ENCODE measurements around the gene MBD5. TPM values are rescaled to one million over a fixed set of nuclear protein-coding genes. Genes with fewer than 3 reads are reported as not detected.

Gene MBD5
- total and polyA plus RNA-seq, 2 donors (not counting 1 experiment from before 2014, with no cell fraction given), result 10.9 to 69.7 TPM

GRCh38 chr2:148519013-148519412 is 498.1 kb downstream of the MBD5 start:
- Mint-ChIP-seq H3K27ac (no peak overlapping the region), H3K4me3 (no peak overlapping the region), H3K4me1 (no peaks in the 10 kb centered on the region), H3K9me3 (ENCODE audit: insufficient read depth) (no peaks in the 10 kb centered on the region), H3K27me3 (no peaks in the 10 kb centered on the region)
- Histone ChIP-seq H3K27ac (ENCODE audit: low read length in 2 of 2) (no peak overlapping the region), H3K79me2 (ENCODE audit: control insufficient read depth, insufficient read depth, low read length) (no peaks in the 10 kb centered on the region), H3K4me2 (replicated peaks; ENCODE audit: low read depth, low read length, poor library complexity, severe bottlenecking) (no peak overlapping the region), H3K9me3 (ENCODE audit: control extremely low read depth in 1 of 3, control insufficient read depth in 2 of 3, insufficient read depth in 1 of 3, low read length in 2 of 3) (no peaks in the 10 kb centered on the region), H3K36me3 (replicated peaks in 1 of 2; ENCODE audit: control extremely low read depth in 1 of 2, control insufficient read depth in 1 of 2, extremely low read depth in 1 of 2, insufficient read depth in 2 of 2, low read length in 1 of 2) (no peaks in the 10 kb centered on the region), H3K4me1 (ENCODE audit: control insufficient read depth in 2 of 2, insufficient read depth in 2 of 2, low read length in 2 of 2) (no peaks in the 10 kb centered on the region), H3K4me3 (ENCODE audit: control extremely low read depth in 1 of 5, extremely low read depth in 1 of 5, insufficient read depth in 1 of 5, low read depth in 2 of 5, low read length in 4 of 5) (no peak overlapping the region), H2AFZ (ENCODE audit: insufficient read depth, low read depth, low read length, poor library complexity, severe bottlenecking) (no peak overlapping the region), H4K20me1 (ENCODE audit: control insufficient read depth, insufficient read depth, low read length, poor library complexity, severe bottlenecking) (no peaks in the 10 kb centered on the region), H3K27me3 (replicated peaks in 1 of 4; ENCODE audit: control extremely low read depth in 1 of 4, control insufficient read depth in 3 of 4, insufficient read depth in 4 of 4, low read length in 3 of 4) (no peaks in the 10 kb centered on the region), H3K9ac (ENCODE audit: low read length) (no peak overlapping the region)
- ATAC-seq (ENCODE audit: low read depth), result no peak
- no peak for DNase-seq
- CTCF ChIA-PET, result no interaction called here
- TF ChIP-seq EZH2 (IDR thresholded peaks at IDR 0.05; ENCODE audit: borderline replicate concordance, insufficient read depth, low read depth, low read length, poor library complexity, severe bottlenecking) (no peak), CTCF (IDR thresholded peaks at IDR 0.05) (no peak)
- WGBS (ENCODE audit: insufficient coverage), result 96% methylated on average over 4 of the region's 7 CpGs
- intact Hi-C loops (cut with micrococcal nuclease), result no loop called here
- POLR2A ChIA-PET, result no interaction called here

- TF ChIP-seq CTCF (IDR thresholded peaks at IDR 0.05), result no peak
- no peak for TF ChIP-seq EZH2 (IDR thresholded peaks at IDR 0.05; ENCODE audit: borderline replicate concordance, insufficient read depth, low read depth, low read length, poor library complexity, severe bottlenecking)
- Histone ChIP-seq H3K4me1 (ENCODE audit: control insufficient read depth in 2 of 2, insufficient read depth in 2 of 2, low read length in 2 of 2) (peaks cover 0 to 4% of the 10 kb centered on the region in 2 donors), H3K27me3 (replicated peaks in 1 of 4; ENCODE audit: control extremely low read depth in 1 of 4, control insufficient read depth in 3 of 4, insufficient read depth in 4 of 4, low read length in 3 of 4) (no peaks in the 10 kb centered on the region), H4K20me1 (ENCODE audit: control insufficient read depth, insufficient read depth, low read length, poor library complexity, severe bottlenecking) (no peaks in the 10 kb centered on the region), H3K79me2 (ENCODE audit: control insufficient read depth, insufficient read depth, low read length) (no peaks in the 10 kb centered on the region), H3K27ac (ENCODE audit: low read length in 2 of 2) (no peak overlapping the region), H3K36me3 (replicated peaks in 1 of 2; ENCODE audit: control extremely low read depth in 1 of 2, control insufficient read depth in 1 of 2, extremely low read depth in 1 of 2, insufficient read depth in 2 of 2, low read length in 1 of 2) (no peaks in the 10 kb centered on the region), H3K9ac (ENCODE audit: low read length) (no peak overlapping the region), H3K4me2 (replicated peaks; ENCODE audit: low read depth, low read length, poor library complexity, severe bottlenecking) (no peak overlapping the region), H3K9me3 (ENCODE audit: control extremely low read depth in 1 of 3, control insufficient read depth in 2 of 3, insufficient read depth in 1 of 3, low read length in 2 of 3) (no peaks in the 10 kb centered on the region), H3K4me3 (ENCODE audit: control extremely low read depth in 1 of 5, extremely low read depth in 1 of 5, insufficient read depth in 1 of 5, low read depth in 2 of 5, low read length in 4 of 5) (no peak overlapping the region), H2AFZ (ENCODE audit: insufficient read depth, low read depth, low read length, poor library complexity, severe bottlenecking) (no peak overlapping the region)
- ChIA-PET POLR2A (no interaction called here), CTCF (interaction anchor here (1.5 kb wide), 1 partner anchor 12 kb away, joined by 4 read pairs; no protein-coding TSS in a partner anchor)
- ATAC-seq (ENCODE audit: low read depth), result no peak
- Mint-ChIP-seq H3K27me3 (peaks cover 2% of the 10 kb centered on the region), H3K4me3 (no peak overlapping the region), H3K27ac (no peak overlapping the region), H3K4me1 (peaks cover 5% of the 10 kb centered on the region), H3K9me3 (ENCODE audit: insufficient read depth) (no peaks in the 10 kb centered on the region)
- intact Hi-C loops (cut with micrococcal nuclease), result no loop called here
- WGBS (ENCODE audit: insufficient coverage), result 60% methylated on average over 1 of the region's 1 CpG
- DNase-seq, result no peak
Measured at GRCh38 chr2:148521181-148521580, 500.3 kb downstream of the MBD5 start.
